ENCODE measurements around the gene SLC44A3.

The SLC44A3 gene

GRCh38 chr1:94799206-94799605, 21.0 kb upstream of the SLC44A3 start:
- no peak overlapping the region for H3K9ac ChIP-seq (ENCODE audit: low read length)
- DNase-seq, result no peak
- H3K27me3 ChIP-seq (replicated peaks; ENCODE audit: insufficient read depth, low read length), result no peaks in the 10 kb centered on the region
- H3K36me3 ChIP-seq (replicated peaks; ENCODE audit: insufficient read depth, low read length), result no peaks in the 10 kb centered on the region
- no peaks in the 10 kb centered on the region for H3K9me3 ChIP-seq (replicated peaks; ENCODE audit: insufficient read depth, low read length)
- no peak overlapping the region for H3K27ac ChIP-seq (ENCODE audit: low read length)
- no peaks in the 10 kb centered on the region for H3K9me2 ChIP-seq (replicated peaks; ENCODE audit: insufficient read depth, low read length)
- H3F3A ChIP-seq (ENCODE audit: insufficient read depth, low read length), result no peaks in the 10 kb centered on the region
- no peaks in the 10 kb centered on the region for H4K20me1 ChIP-seq (ENCODE audit: insufficient read depth, low read length)
- no peaks in the 10 kb centered on the region for H3K4me1 ChIP-seq (ENCODE audit: low read length)
- H3K4me3 ChIP-seq (ENCODE audit: low read length), result no peak overlapping the region
- H3K4me2 ChIP-seq (ENCODE audit: low read depth, low read length), result no peak overlapping the region
- H2AFZ ChIP-seq (ENCODE audit: low read length), result no peak overlapping the region
- TF ChIP-seq EZH2phosphoT487 (IDR thresholded peaks at IDR 0.05; ENCODE audit: low read length) (no peak), CTCF (IDR thresholded peaks at IDR 0.05; ENCODE audit: low read length) (no peak), EZH2 (optimal IDR thresholded peaks at IDR 0.05; ENCODE audit: low read depth, low read length) (no peak)
- no peaks in the 10 kb centered on the region for H3K79me2 ChIP-seq (ENCODE audit: low read length)

GRCh38 chr1:94801919-94802546, 18.1 kb upstream of the SLC44A3 start:
- peak; percentile 26 for DNase-seq
- no peak overlapping the region for H3K4me2 ChIP-seq (ENCODE audit: low read depth, low read length)
- no peaks in the 10 kb centered on the region for H3K27me3 ChIP-seq (replicated peaks; ENCODE audit: insufficient read depth, low read length)
- no peaks in the 10 kb centered on the region for H4K20me1 ChIP-seq (ENCODE audit: insufficient read depth, low read length)
- H3K79me2 ChIP-seq (ENCODE audit: low read length), result no peaks in the 10 kb centered on the region
- no peak overlapping the region for H3K9ac ChIP-seq (ENCODE audit: low read length)
- peak; percentile 16; the same call in 1 of the 2 replicates for TF ChIP-seq CTCF (IDR thresholded peaks at IDR 0.05; ENCODE audit: low read length)
- no peak for TF ChIP-seq EZH2phosphoT487 (IDR thresholded peaks at IDR 0.05; ENCODE audit: low read length)
- no peaks in the 10 kb centered on the region for H3K36me3 ChIP-seq (replicated peaks; ENCODE audit: insufficient read depth, low read length)
- no peak overlapping the region for H3K27ac ChIP-seq (ENCODE audit: low read length)
- 0 out of 2 replicates have a peak overlapping the region, but pooled peaks have one; percentile 23 for H2AFZ ChIP-seq (ENCODE audit: low read length)
- H3F3A ChIP-seq (ENCODE audit: insufficient read depth, low read length), result no peaks in the 10 kb centered on the region
- H3K4me1 ChIP-seq (ENCODE audit: low read length), result no peaks in the 10 kb centered on the region
- H3K9me2 ChIP-seq (replicated peaks; ENCODE audit: insufficient read depth, low read length), result no peaks in the 10 kb centered on the region
- H3K9me3 ChIP-seq (replicated peaks; ENCODE audit: insufficient read depth, low read length), result no peaks in the 10 kb centered on the region
- H3K4me3 ChIP-seq (ENCODE audit: low read length), result no peak overlapping the region

GRCh38 chr1:94803106-94803505, 17.1 kb upstream of the SLC44A3 start:
- Histone ChIP-seq H3K36me3 (replicated peaks; ENCODE audit: insufficient read depth, low read length) (no peaks in the 10 kb centered on the region), H3K79me2 (ENCODE audit: low read length) (no peaks in the 10 kb centered on the region), H4K20me1 (ENCODE audit: insufficient read depth, low read length) (no peaks in the 10 kb centered on the region), H3K4me3 (ENCODE audit: low read length) (no peak overlapping the region), H3K27me3 (replicated peaks; ENCODE audit: insufficient read depth, low read length) (no peaks in the 10 kb centered on the region), H3F3A (ENCODE audit: insufficient read depth, low read length) (no peaks in the 10 kb centered on the region), H3K9me3 (replicated peaks; ENCODE audit: insufficient read depth, low read length) (no peaks in the 10 kb centered on the region), H3K27ac (ENCODE audit: low read length) (no peak overlapping the region), H3K4me1 (ENCODE audit: low read length) (no peaks in the 10 kb centered on the region), H3K9me2 (replicated peaks; ENCODE audit: insufficient read depth, low read length) (no peaks in the 10 kb centered on the region), H3K9ac (ENCODE audit: low read length) (no peak overlapping the region), H3K4me2 (ENCODE audit: low read depth, low read length) (no peak overlapping the region), H2AFZ (ENCODE audit: low read length) (no peak overlapping the region)
- DNase-seq, result no peak
- TF ChIP-seq CTCF (IDR thresholded peaks at IDR 0.05; ENCODE audit: low read length), result no peak
- TF ChIP-seq EZH2 (optimal IDR thresholded peaks at IDR 0.05; ENCODE audit: low read depth, low read length), result no peak
- TF ChIP-seq EZH2phosphoT487 (IDR thresholded peaks at IDR 0.05; ENCODE audit: low read length), result no peak
